ENCODE results near the gene COQ4.

DNA sequence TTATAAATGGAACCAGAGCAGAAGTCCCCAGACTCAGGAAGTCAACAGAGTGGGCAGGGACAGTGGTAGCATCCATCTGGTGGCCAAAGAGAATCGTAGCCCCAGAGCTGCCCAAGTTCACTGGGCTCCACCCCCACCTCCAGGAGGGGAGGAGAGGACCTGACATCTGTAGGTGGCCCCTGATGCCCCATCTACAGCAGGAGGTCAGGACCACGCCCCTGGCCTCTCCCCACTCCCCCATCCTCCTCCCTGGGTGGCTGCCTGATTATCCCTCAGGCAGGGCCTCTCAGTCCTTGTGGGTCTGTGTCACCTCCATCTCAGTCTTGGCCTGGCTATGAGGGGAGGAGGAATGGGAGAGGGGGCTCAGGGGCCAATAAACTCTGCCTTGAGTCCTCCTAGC is 38.2 kb downstream of the COQ4 start:
- TF ChIP-seq, protein P1, sequence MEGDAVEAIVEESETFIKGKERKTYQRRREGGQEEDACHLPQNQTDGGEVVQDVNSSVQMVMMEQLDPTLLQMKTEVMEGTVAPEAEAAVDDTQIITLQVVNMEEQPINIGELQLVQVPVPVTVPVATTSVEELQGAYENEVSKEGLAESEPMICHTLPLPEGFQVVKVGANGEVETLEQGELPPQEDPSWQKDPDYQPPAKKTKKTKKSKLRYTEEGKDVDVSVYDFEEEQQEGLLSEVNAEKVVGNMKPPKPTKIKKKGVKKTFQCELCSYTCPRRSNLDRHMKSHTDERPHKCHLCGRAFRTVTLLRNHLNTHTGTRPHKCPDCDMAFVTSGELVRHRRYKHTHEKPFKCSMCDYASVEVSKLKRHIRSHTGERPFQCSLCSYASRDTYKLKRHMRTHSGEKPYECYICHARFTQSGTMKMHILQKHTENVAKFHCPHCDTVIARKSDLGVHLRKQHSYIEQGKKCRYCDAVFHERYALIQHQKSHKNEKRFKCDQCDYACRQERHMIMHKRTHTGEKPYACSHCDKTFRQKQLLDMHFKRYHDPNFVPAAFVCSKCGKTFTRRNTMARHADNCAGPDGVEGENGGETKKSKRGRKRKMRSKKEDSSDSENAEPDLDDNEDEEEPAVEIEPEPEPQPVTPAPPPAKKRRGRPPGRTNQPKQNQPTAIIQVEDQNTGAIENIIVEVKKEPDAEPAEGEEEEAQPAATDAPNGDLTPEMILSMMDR (IDR thresholded peaks at IDR 0.05; ENCODE audit: insufficient read depth, low read length), result no peak
- TF ChIP-seq, protein P2, sequence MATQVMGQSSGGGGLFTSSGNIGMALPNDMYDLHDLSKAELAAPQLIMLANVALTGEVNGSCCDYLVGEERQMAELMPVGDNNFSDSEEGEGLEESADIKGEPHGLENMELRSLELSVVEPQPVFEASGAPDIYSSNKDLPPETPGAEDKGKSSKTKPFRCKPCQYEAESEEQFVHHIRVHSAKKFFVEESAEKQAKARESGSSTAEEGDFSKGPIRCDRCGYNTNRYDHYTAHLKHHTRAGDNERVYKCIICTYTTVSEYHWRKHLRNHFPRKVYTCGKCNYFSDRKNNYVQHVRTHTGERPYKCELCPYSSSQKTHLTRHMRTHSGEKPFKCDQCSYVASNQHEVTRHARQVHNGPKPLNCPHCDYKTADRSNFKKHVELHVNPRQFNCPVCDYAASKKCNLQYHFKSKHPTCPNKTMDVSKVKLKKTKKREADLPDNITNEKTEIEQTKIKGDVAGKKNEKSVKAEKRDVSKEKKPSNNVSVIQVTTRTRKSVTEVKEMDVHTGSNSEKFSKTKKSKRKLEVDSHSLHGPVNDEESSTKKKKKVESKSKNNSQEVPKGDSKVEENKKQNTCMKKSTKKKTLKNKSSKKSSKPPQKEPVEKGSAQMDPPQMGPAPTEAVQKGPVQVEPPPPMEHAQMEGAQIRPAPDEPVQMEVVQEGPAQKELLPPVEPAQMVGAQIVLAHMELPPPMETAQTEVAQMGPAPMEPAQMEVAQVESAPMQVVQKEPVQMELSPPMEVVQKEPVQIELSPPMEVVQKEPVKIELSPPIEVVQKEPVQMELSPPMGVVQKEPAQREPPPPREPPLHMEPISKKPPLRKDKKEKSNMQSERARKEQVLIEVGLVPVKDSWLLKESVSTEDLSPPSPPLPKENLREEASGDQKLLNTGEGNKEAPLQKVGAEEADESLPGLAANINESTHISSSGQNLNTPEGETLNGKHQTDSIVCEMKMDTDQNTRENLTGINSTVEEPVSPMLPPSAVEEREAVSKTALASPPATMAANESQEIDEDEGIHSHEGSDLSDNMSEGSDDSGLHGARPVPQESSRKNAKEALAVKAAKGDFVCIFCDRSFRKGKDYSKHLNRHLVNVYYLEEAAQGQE (IDR thresholded peaks at IDR 0.05; ENCODE audit: insufficient replicate concordance, low read depth), result no peak
- TF ChIP-seq POLR2AphosphoS5 (IDR thresholded peaks at IDR 0.05; ENCODE audit: low read depth), result no peak
- TF ChIP-seq GABPA (IDR thresholded peaks at IDR 0.05; ENCODE audit: low read depth), result no peak
- no peak for TF ChIP-seq SPI1 (IDR thresholded peaks at IDR 0.05; ENCODE audit: borderline replicate concordance, low read depth)
